ENCODE data around the gene PODNL1. TPM values are rescaled to one million over a fixed set of nuclear protein-coding genes. Genes with fewer than 3 reads are reported as not detected.

Gene PODNL1
- total and polyA plus RNA-seq, 7 donors: 0.07 to 1.3 (median 0.36) TPM

- no peaks in the 10 kb centered on the region for H3K36me3 ChIP-seq (ENCODE audit: insufficient read depth in 1 of 2, low read depth in 1 of 2)
- ATAC-seq: no peak
- intact Hi-C loops (cut with DNase I): loop anchor here (5.0 to 10.0 kb wide), 2 partner anchors 189 to 461 kb away; partner anchors contain the start of gene MISP3 (in 1 of the 2)
- no peak for TF ChIP-seq CTCF (IDR thresholded peaks at IDR 0.05)
- H3K4me1 ChIP-seq: peaks cover 15% of the 10 kb centered on the region
- H3K27ac ChIP-seq: no peak overlapping the region
- DNase-seq: no peak
- 66 to 76% (median 72%) methylated on average over 10 of the region's 10 CpGs for WGBS, 3 donors
- no peaks in the 10 kb centered on the region for H3K27me3 ChIP-seq (ENCODE audit: insufficient read depth in 3 of 3, low read length in 2 of 3)
- H3K9me3 ChIP-seq: no peaks in the 10 kb centered on the region
- no peak overlapping the region for H3K4me3 ChIP-seq
Observed at GRCh38 chr19:13883516-13884064, 54.6 kb downstream of the PODNL1 start.

- no peaks in the 10 kb centered on the region for H3K9me3 ChIP-seq
- H3K36me3 ChIP-seq (ENCODE audit: insufficient read depth in 1 of 2, low read depth in 1 of 2): no peaks in the 10 kb centered on the region
- no peaks in the 10 kb centered on the region for H3K27me3 ChIP-seq (ENCODE audit: insufficient read depth in 3 of 3, low read length in 2 of 3)
- 91 to 92% (median 91%) methylated on average over 12 of the region's 12 CpGs for WGBS, 3 donors
- DNase-seq (no peak), ATAC-seq (no peak)
- H3K4me1 ChIP-seq: peaks cover 15% of the 10 kb centered on the region
- H3K27ac ChIP-seq: no peak overlapping the region
- no peak for TF ChIP-seq CTCF (IDR thresholded peaks at IDR 0.05)
- H3K4me3 ChIP-seq: no peak overlapping the region
- intact Hi-C loops (cut with DNase I): loop anchor here (5.0 to 10.0 kb wide), 2 partner anchors 189 to 462 kb away; partner anchors contain the start of gene MISP3 (in 1 of the 2)
Observed at GRCh38 chr19:13882836-13883235, 55.4 kb downstream of the PODNL1 start.

GRCh38 chr19:13882419-13882795 lies 55.8 kb downstream of the PODNL1 start:
- H3K9me3 ChIP-seq: no peaks in the 10 kb centered on the region
- no peaks in the 10 kb centered on the region for H3K27me3 ChIP-seq (ENCODE audit: insufficient read depth in 3 of 3, low read length in 2 of 3)
- peaks cover 15% of the 10 kb centered on the region for H3K4me1 ChIP-seq
- intact Hi-C loops (cut with DNase I): loop anchor here (5.0 to 10.0 kb wide), 2 partner anchors 190 to 462 kb away; partner anchors contain the start of gene MISP3 (in 1 of the 2)
- no peak for DNase-seq
- H3K27ac ChIP-seq: peak overlapping the region; percentile 53
- 87 to 88% (median 88%) methylated on average over 5 of the region's 5 CpGs for WGBS, 3 donors
- ATAC-seq: no peak
- H3K4me3 ChIP-seq: no peak overlapping the region
- no peaks in the 10 kb centered on the region for H3K36me3 ChIP-seq (ENCODE audit: insufficient read depth in 1 of 2, low read depth in 1 of 2)
- TF ChIP-seq CTCF (IDR thresholded peaks at IDR 0.05): no peak

- intact Hi-C loops (cut with DNase I): loop anchor here (2.0 to 10.0 kb wide), 3 partner anchors 161 to 463 kb away; partner anchors contain the start of gene MISP3 (in 1 of the 2)
- no peak for TF ChIP-seq CTCF (IDR thresholded peaks at IDR 0.05)
- no peak overlapping the region for H3K4me3 ChIP-seq
- H3K36me3 ChIP-seq (ENCODE audit: insufficient read depth in 1 of 2, low read depth in 1 of 2): no peaks in the 10 kb centered on the region
- WGBS, 3 donors: 49 to 64% (median 53%) methylated on average over 16 to 17 of the region's 17 CpGs
- no peaks in the 10 kb centered on the region for H3K9me3 ChIP-seq
- peak overlapping the region; percentile 53 for H3K27ac ChIP-seq
- peaks cover 15% of the 10 kb centered on the region for H3K4me1 ChIP-seq
- H3K27me3 ChIP-seq (ENCODE audit: insufficient read depth in 3 of 3, low read length in 2 of 3): no peaks in the 10 kb centered on the region
- DNase-seq (peak in 1 of 2 donors; percentile 48), ATAC-seq (no peak)
Observed at GRCh38 chr19:13881692-13882418, 56.4 kb downstream of the PODNL1 start.

All from psoas muscle (tissue), 8 donors.